ENCODE measurements around the gene OR2AG1. TPM values are rescaled to one million over a fixed set of nuclear protein-coding genes. Genes with fewer than 3 reads are reported as not detected.

The OR2AG1 gene
- total RNA-seq, 3 donors from 2014 or later, result not detected

- Mint-ChIP-seq H3K36me3 (ENCODE audit: insufficient read depth) (no peaks in the 10 kb centered on the region), H3K4me3 (no peak overlapping the region), H3K27me3 (ENCODE audit: low read depth) (peaks cover 18% of the 10 kb centered on the region), H3K4me1 (ENCODE audit: low read depth) (no peaks in the 10 kb centered on the region), H3K9me3 (peaks cover 4% of the 10 kb centered on the region)
- no peak for DNase-seq
- no peak for ATAC-seq
These were observed 41.5 kb downstream of the OR2AG1 start for GRCh38 chr11:6824136-6824823.

GRCh38 chr11:6825231-6825744, 42.5 kb downstream of the OR2AG1 start:
- Mint-ChIP-seq H3K4me1 (ENCODE audit: low read depth) (no peaks in the 10 kb centered on the region), H3K36me3 (ENCODE audit: insufficient read depth) (no peaks in the 10 kb centered on the region), H3K9me3 (peaks cover 1% of the 10 kb centered on the region), H3K4me3 (no peak overlapping the region), H3K27me3 (ENCODE audit: low read depth) (peaks cover 13% of the 10 kb centered on the region)
- ATAC-seq, result no peak
- no peak for DNase-seq

GRCh38 chr11:6828103-6828502, 45.3 kb downstream of the OR2AG1 start:
- Mint-ChIP-seq H3K27me3 (ENCODE audit: low read depth) (peaks cover 7% of the 10 kb centered on the region), H3K9me3 (no peaks in the 10 kb centered on the region), H3K4me3 (no peak overlapping the region), H3K4me1 (ENCODE audit: low read depth) (no peaks in the 10 kb centered on the region), H3K36me3 (ENCODE audit: insufficient read depth) (no peaks in the 10 kb centered on the region)
- no peak for ATAC-seq
- no peak for DNase-seq

GRCh38 chr11:6833356-6833755, 50.5 kb downstream of the OR2AG1 start:
- no peaks in the 10 kb centered on the region for H3K36me3 Mint-ChIP-seq (ENCODE audit: insufficient read depth)
- H3K4me3 Mint-ChIP-seq, result no peak overlapping the region
- ATAC-seq (no peak), DNase-seq (no peak)
- H3K9me3 Mint-ChIP-seq, result no peaks in the 10 kb centered on the region
- H3K27me3 Mint-ChIP-seq (ENCODE audit: low read depth), result peaks cover 5% of the 10 kb centered on the region
- no peaks in the 10 kb centered on the region for H3K4me1 Mint-ChIP-seq (ENCODE audit: low read depth)

GRCh38 chr11:6834021-6834420, 51.2 kb downstream of the OR2AG1 start:
- Mint-ChIP-seq H3K9me3 (no peaks in the 10 kb centered on the region), H3K27me3 (ENCODE audit: low read depth) (peaks cover 2% of the 10 kb centered on the region), H3K36me3 (ENCODE audit: insufficient read depth) (no peaks in the 10 kb centered on the region), H3K4me3 (no peak overlapping the region), H3K4me1 (ENCODE audit: low read depth) (no peaks in the 10 kb centered on the region)
- ATAC-seq, result no peak
- DNase-seq, result no peak

Other genes with a start within 250 kb of the OR2AG1 start
- 10 to 100 TPM; 37.8 to 48.2 (median 41.4) TPM for gene RRP8, start 179.4 kb upstream of the OR2AG1 start, total RNA-seq
- gene ILK, start 179.2 kb upstream of the OR2AG1 start, total RNA-seq, result 10 to 100 TPM; 38.6 to 48.9 (median 45.0) TPM
- 100 to 1,000 TPM; 163 to 191 (median 188) TPM for gene TAF10, start 170.8 kb upstream of the OR2AG1 start, total RNA-seq
- gene TPP1, start 163.6 kb upstream of the OR2AG1 start, total RNA-seq, result 10 to 100 TPM; 25.4 to 35.6 (median 27.3) TPM
- gene DCHS1, start 127.2 kb upstream of the OR2AG1 start, total RNA-seq, result under 1 TPM; 0.28 to 0.40 (median 0.33) TPM
- gene MRPL17, start 99.7 kb upstream of the OR2AG1 start, total RNA-seq, result 100 to 1,000 TPM; 149 to 162 (median 156) TPM
- gene OR2AG2, start 11.0 kb upstream of the OR2AG1 start, total RNA-seq, result under 1 TPM in 1 of 3 donors, not detected in 2; 0.16 TPM
- not detected for gene OR6A2, start 16.7 kb downstream of the OR2AG1 start, total RNA-seq
- not detected for gene OR10A5, start 62.7 kb downstream of the OR2AG1 start, total RNA-seq
- gene OR10A2, start 80.0 kb downstream of the OR2AG1 start, total RNA-seq, result not detected
- gene OR10A4, start 93.6 kb downstream of the OR2AG1 start, total RNA-seq, result not detected
- not detected for gene OR2D2, start 109.5 kb downstream of the OR2AG1 start, total RNA-seq
- gene OR2D3, start 138.0 kb downstream of the OR2AG1 start, total RNA-seq, result not detected
- under 1 TPM; 0.05 to 0.76 (median 0.40) TPM for gene ZNF215, start 143.4 kb downstream of the OR2AG1 start, total RNA-seq
- gene ZNF214, start 237.3 kb downstream of the OR2AG1 start, total RNA-seq, result not detected
- gene NLRP14, start 237.5 kb downstream of the OR2AG1 start, total RNA-seq, result not detected

Measured in activated T-cell treated with anti-CD3 and anti-CD28 coated beads, Interleukin-2, amount 50 U/mL, for 4 hours (primary cell).